Stimulated activated CD8-positive, alpha-beta memory T cell treated with anti-CD3 and anti-CD28 coated beads, Interleukin-15, amount 100 ng/mL, for 48 hours (primary cell): Measurements from ENCODE around the gene PDE7B.

Source experiments
- DNase-seq, 2 donors: peaks; one replicate each; pipeline ENCODE4 v3.0.0-alpha.2; 2020; ENCODE audit warnings: low read depth in 2 of 2

PDE7B gene

GRCh38 chr6:136069119-136069518 lies 217.6 kb downstream of the PDE7B start:
- DNase-seq, result no peak

- DNase-seq, result no peak
These were observed 219.3 kb downstream of the PDE7B start for GRCh38 chr6:136070815-136071214.

GRCh38 chr6:136072691-136073090 lies 221.2 kb downstream of the PDE7B start:
- no peak for DNase-seq

- DNase-seq, result no peak
These were observed 221.7 kb downstream of the PDE7B start for GRCh38 chr6:136073216-136073615.

GRCh38 chr6:136076496-136076895 lies 225.0 kb downstream of the PDE7B start:
- DNase-seq, result no peak

GRCh38 chr6:136077834-136078576 lies 226.5 kb downstream of the PDE7B start:
- no peak for DNase-seq

- DNase-seq, result no peak
These were observed 228.4 kb downstream of the PDE7B start for GRCh38 chr6:136079701-136080565.

- DNase-seq, result no peak
These were observed 232.0 kb downstream of the PDE7B start for GRCh38 chr6:136083540-136083939.

- DNase-seq, result no peak
These were observed 232.9 kb downstream of the PDE7B start for GRCh38 chr6:136084403-136084802.

- DNase-seq, result no peak
These were observed 234.0 kb downstream of the PDE7B start for GRCh38 chr6:136085370-136086115.

GRCh38 chr6:136086686-136087085 lies 235.2 kb downstream of the PDE7B start:
- no peak for DNase-seq

GRCh38 chr6:136087986-136088385 lies 236.5 kb downstream of the PDE7B start:
- DNase-seq, result no peak

GRCh38 chr6:136088693-136089092 lies 237.2 kb downstream of the PDE7B start:
- DNase-seq, result no peak

- DNase-seq, result no peak
These were observed 238.4 kb downstream of the PDE7B start for GRCh38 chr6:136089876-136090275.

GRCh38 chr6:136090929-136091328 lies 239.4 kb downstream of the PDE7B start:
- DNase-seq, result no peak

GRCh38 chr6:136092897-136093296 lies 241.4 kb downstream of the PDE7B start:
- DNase-seq, result no peak

- no peak for DNase-seq
These were observed 242.3 kb downstream of the PDE7B start for GRCh38 chr6:136093835-136094234.

GRCh38 chr6:136094812-136095211 lies 243.3 kb downstream of the PDE7B start:
- no peak for DNase-seq

- DNase-seq, result no peak
These were observed 244.5 kb downstream of the PDE7B start for GRCh38 chr6:136095986-136096385.

GRCh38 chr6:136102991-136103688 lies 251.6 kb downstream of the PDE7B start:
- no peak for DNase-seq

- DNase-seq, result no peak
These were observed 252.3 kb downstream of the PDE7B start for GRCh38 chr6:136103763-136104311.
